Activated B cell treated with CpG ODN at 0.5 μM for 24 hours (primary cell): Measurements from ENCODE around the gene CDC73. TPM values are rescaled to one million over a fixed set of nuclear protein-coding genes. Genes with fewer than 3 reads are reported as not detected.

Experiments
- ATAC-seq: fragments of 200-7000 bp; cut with Tn5 transposase; one replicate; pipeline ENCODE4 v1.10.0; 2021; ENCODE audit warnings: low read depth, mild to moderate bottlenecking, moderate library complexity
- CTCF ChIA-PET: fragments of 350-600 bp; sonication (Branson Sonifier 250); formaldehyde crosslinking; loops from one replicate; lab custom pipeline; 2021; ENCODE audit warnings: antibody characterized with exemption; lab: Charles Lee
- POLR2A ChIA-PET: fragments of 350-600 bp; sonication (Branson Sonifier 250); formaldehyde crosslinking; loops from one replicate; lab custom pipeline; 2021; ENCODE audit warnings: antibody characterized with exemption; lab: Charles Lee
- DNase-seq: peaks from one replicate; pipeline ENCODE4 v3.0.0; 2022
- H3K27ac Mint-ChIP-seq: one replicate; pipeline ENCODE4 v1.8.0; 2020; ENCODE audit warnings: mixed read lengths
- H3K27me3 Mint-ChIP-seq: one replicate; pipeline ENCODE4 v1.8.0; 2021; ENCODE audit warnings: mixed read lengths
- H3K36me3 Mint-ChIP-seq: one replicate; pipeline ENCODE4 v1.8.0; 2021; ENCODE audit warnings: low read depth, mixed read lengths
- H3K4me1 Mint-ChIP-seq: one replicate; pipeline ENCODE4 v1.8.0; 2021; ENCODE audit warnings: mixed read lengths
- H3K4me3 Mint-ChIP-seq: one replicate; pipeline ENCODE4 v1.8.0; 2020; ENCODE audit warnings: mild to moderate bottlenecking, mixed read lengths
- H3K9me3 Mint-ChIP-seq: one replicate; pipeline ENCODE4 v1.8.0; 2020; ENCODE audit warnings: mixed read lengths
- CTCF ChIP-seq: fragments of 200-600 bp; IDR thresholded peaks from one replicate; pipeline ENCODE4 v1.8.0; 2022; ENCODE audit warnings: antibody characterized with exemption, mild to moderate bottlenecking
- intact Hi-C: fragments of 100-400 bp; cut with micrococcal nuclease; formaldehyde crosslinking; loops from one replicate; pipeline ENCODE4 v1.15.1; 2024
- total RNA-seq: library from RNA; stranded (reverse); gene quantifications from 2 replicates; pipeline ENCODE4 v1.2.3, GENCODE V29; 2022

The CDC73 gene
- total RNA-seq, 1 donor from 2014 or later, result 59.1 TPM

GRCh38 chr1:193241132-193241827, 119.4 kb downstream of the CDC73 start:
- Mint-ChIP-seq H3K4me3 (no peak overlapping the region), H3K9me3 (no peaks in the 10 kb centered on the region), H3K36me3 (peaks cover 64% of the 10 kb centered on the region), H3K4me1 (peaks cover 4% of the 10 kb centered on the region), H3K27ac (peak overlapping the region; percentile 1), H3K27me3 (no peaks in the 10 kb centered on the region)
- intact Hi-C loops, result no loop called here
- ATAC-seq, result no peak
- POLR2A ChIA-PET, result no interaction called here
- no peak for DNase-seq
- TF ChIP-seq CTCF, result no peak
- CTCF ChIA-PET, result no interaction called here

GRCh38 chr1:193242000-193242399, 120.2 kb downstream of the CDC73 start:
- no peaks in the 10 kb centered on the region for H3K9me3 Mint-ChIP-seq

DNA sequence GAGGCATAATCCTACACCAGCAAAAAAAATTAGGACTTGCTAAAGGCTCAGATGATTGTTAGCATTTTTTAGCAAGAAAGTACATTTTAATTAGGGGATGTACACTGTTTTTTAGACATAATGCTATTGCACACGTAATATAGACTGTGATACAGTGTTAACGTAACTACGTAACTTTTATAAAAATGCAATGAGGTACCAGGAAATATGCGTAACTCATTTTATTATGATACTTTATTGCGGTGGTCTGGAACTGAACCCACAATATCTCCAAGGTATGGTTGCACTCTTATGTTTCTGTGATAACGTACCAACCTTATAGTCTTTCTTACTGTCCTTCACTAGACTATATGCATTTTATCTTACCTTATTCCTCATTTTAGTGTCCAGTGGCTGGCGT, 127.4 kb downstream of the CDC73 start:
- no peak for ATAC-seq
- H3K9me3 Mint-ChIP-seq, result peaks cover 5% of the 10 kb centered on the region
- POLR2A ChIA-PET, result no interaction called here
- intact Hi-C loops, result no loop called here
- H3K27ac Mint-ChIP-seq, result no peak overlapping the region
- no peaks in the 10 kb centered on the region for H3K27me3 Mint-ChIP-seq
- peaks cover 61% of the 10 kb centered on the region for H3K36me3 Mint-ChIP-seq
- H3K4me3 Mint-ChIP-seq, result no peak overlapping the region
- CTCF ChIA-PET, result no interaction called here
- no peaks in the 10 kb centered on the region for H3K4me1 Mint-ChIP-seq
- DNase-seq, result no peak
- TF ChIP-seq CTCF, result no peak

More at GRCh38 chr1:193242000-193242399, 120.2 kb downstream of the CDC73 start:
- Mint-ChIP-seq H3K27ac (no peak overlapping the region), H3K27me3 (no peaks in the 10 kb centered on the region), H3K4me3 (no peak overlapping the region), H3K36me3 (peaks cover 67% of the 10 kb centered on the region), H3K4me1 (peaks cover 4% of the 10 kb centered on the region)
- DNase-seq, result no peak
- TF ChIP-seq CTCF, result no peak
- ChIA-PET CTCF (no interaction called here), POLR2A (no interaction called here)
- intact Hi-C loops, result no loop called here
- ATAC-seq, result no peak

DNA sequence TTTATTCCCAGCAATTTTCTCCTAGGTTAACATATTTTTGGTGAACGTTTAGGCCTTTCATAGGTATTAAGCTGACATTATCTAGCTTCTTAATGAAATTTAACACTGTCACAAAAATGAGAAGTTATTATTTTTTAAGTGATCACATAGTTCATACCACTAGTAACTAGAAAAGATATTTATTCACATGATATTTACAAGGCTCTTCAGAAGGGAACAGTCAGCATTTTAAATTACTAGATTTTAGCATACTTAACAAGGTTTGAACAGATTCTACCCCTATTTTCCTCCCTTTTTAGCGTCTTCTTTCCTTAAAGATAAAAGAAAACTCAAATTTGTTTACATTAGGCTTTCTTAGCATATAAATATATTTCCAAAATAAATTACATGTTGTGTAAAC, 130.1 kb downstream of the CDC73 start:
- Mint-ChIP-seq H3K4me1 (no peaks in the 10 kb centered on the region), H3K36me3 (peaks cover 43% of the 10 kb centered on the region), H3K27me3 (no peaks in the 10 kb centered on the region), H3K27ac (no peak overlapping the region), H3K4me3 (no peak overlapping the region), H3K9me3 (peaks cover 5% of the 10 kb centered on the region)
- ChIA-PET POLR2A (no interaction called here), CTCF (no interaction called here)
- no peak for ATAC-seq
- DNase-seq, result no peak
- no peak for TF ChIP-seq CTCF
- intact Hi-C loops, result loop anchor here (10.0 kb wide), 1 partner anchor 1043 kb away; no protein-coding TSS in a partner anchor

DNA sequence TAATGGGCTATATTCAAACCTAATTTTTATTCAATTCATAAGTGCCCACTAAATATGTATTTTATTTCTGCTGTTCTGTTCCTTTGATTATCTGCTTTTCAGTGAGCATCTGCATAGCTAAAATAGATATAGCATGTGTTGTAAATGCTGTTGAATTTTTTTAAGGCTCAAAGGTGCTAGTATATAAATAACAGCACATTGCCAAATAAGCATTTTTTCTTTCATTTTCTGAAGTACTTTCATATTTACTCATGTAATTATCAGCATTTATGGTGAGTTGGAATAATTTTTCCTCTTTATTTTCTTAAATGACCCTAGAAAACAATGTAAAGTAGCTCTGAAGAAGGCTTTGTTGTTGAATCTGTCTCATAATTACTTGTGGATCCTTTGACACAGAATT, 134.2 kb downstream of the CDC73 start:
- Mint-ChIP-seq H3K4me1 (no peaks in the 10 kb centered on the region), H3K4me3 (no peak overlapping the region), H3K27ac (no peak overlapping the region), H3K9me3 (no peaks in the 10 kb centered on the region), H3K36me3 (peaks cover 20% of the 10 kb centered on the region), H3K27me3 (no peaks in the 10 kb centered on the region)
- intact Hi-C loops, result loop anchor here (10.0 kb wide), 1 partner anchor 1039 kb away; no protein-coding TSS in a partner anchor
- ChIA-PET CTCF (no interaction called here), POLR2A (no interaction called here)
- TF ChIP-seq CTCF, result no peak
- no peak for ATAC-seq
- no peak for DNase-seq
